Mucosa of stomach (tissue), 1 donor: Measurements from ENCODE around the gene TBCCD1.

Experiments used
- H3K27me3 ChIP-seq: one replicate; pipeline ENCODE4 v1.7.0; 2013; ENCODE audit warnings: mild to moderate bottlenecking, low read length; ENCODE audit not compliant: control insufficient read depth, insufficient read depth
- H3K36me3 ChIP-seq: one replicate; pipeline ENCODE4 v1.7.0; 2013; ENCODE audit warnings: low read length; ENCODE audit not compliant: control insufficient read depth, insufficient read depth
- H3K4me1 ChIP-seq: one replicate; pipeline ENCODE4 v1.7.0; 2013; ENCODE audit warnings: mild to moderate bottlenecking, low read length; ENCODE audit not compliant: control insufficient read depth, insufficient read depth
- H3K4me3 ChIP-seq: one replicate; pipeline ENCODE4 v1.7.0; 2013; ENCODE audit warnings: low read length
- H3K9ac ChIP-seq: one replicate; pipeline ENCODE4 v1.7.0; 2013; ENCODE audit warnings: mild to moderate bottlenecking, low read length, moderate library complexity
- H3K9me3 ChIP-seq: one replicate; pipeline ENCODE4 v1.7.0; 2013; ENCODE audit warnings: mild to moderate bottlenecking, low read length, moderate library complexity; ENCODE audit not compliant: control insufficient read depth
- donor health status: Pancreatic carcinoma.

The TBCCD1 gene

GRCh38 chr3:186605078-186605477 lies 37.9 kb upstream of the TBCCD1 start:
- no peaks in the 10 kb centered on the region for H3K9me3 ChIP-seq
- H3K4me3 ChIP-seq: no peak overlapping the region
- H3K27me3 ChIP-seq: no peaks in the 10 kb centered on the region
- no peaks in the 10 kb centered on the region for H3K36me3 ChIP-seq
- no peak overlapping the region for H3K9ac ChIP-seq
- H3K4me1 ChIP-seq: peaks cover 18% of the 10 kb centered on the region

- no peaks in the 10 kb centered on the region for H3K36me3 ChIP-seq
- H3K4me3 ChIP-seq: no peak overlapping the region
- H3K9ac ChIP-seq: no peak overlapping the region
- H3K9me3 ChIP-seq: no peaks in the 10 kb centered on the region
- H3K27me3 ChIP-seq: no peaks in the 10 kb centered on the region
- H3K4me1 ChIP-seq: peaks cover 26% of the 10 kb centered on the region
Measured at GRCh38 chr3:186603159-186603558, 36.0 kb upstream of the TBCCD1 start.

DNA sequence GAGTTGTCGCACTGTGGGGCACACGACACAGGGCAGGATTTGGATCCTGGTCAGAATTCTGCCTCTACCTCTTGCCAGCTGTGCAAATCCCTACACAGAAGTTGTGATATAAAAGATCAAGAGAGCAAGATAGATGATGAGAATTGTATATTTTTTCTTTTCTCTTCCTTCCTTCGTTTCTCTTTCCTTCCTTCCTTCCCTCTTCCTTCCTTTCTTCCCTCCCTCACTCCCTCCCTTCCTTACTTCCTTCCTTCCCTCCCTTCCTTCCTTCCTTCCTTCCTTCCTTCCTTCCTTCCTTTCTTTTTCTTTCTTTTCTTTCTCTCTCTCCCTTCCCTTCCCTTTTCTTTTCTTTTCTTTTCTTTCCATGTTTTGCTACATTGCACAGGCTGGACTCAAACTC lies 33.8 kb upstream of the TBCCD1 start:
- no peak overlapping the region for H3K9ac ChIP-seq
- no peaks in the 10 kb centered on the region for H3K9me3 ChIP-seq
- H3K36me3 ChIP-seq: no peaks in the 10 kb centered on the region
- H3K27me3 ChIP-seq: no peaks in the 10 kb centered on the region
- H3K4me1 ChIP-seq: peaks cover 23% of the 10 kb centered on the region
- no peak overlapping the region for H3K4me3 ChIP-seq

- Histone ChIP-seq H3K4me1 (peaks cover 12% of the 10 kb centered on the region), H3K36me3 (no peaks in the 10 kb centered on the region), H3K9ac (no peak overlapping the region)
Measured at GRCh38 chr3:186599785-186600166, 32.6 kb upstream of the TBCCD1 start.

GRCh38 chr3:186599142-186599784 lies 32.1 kb upstream of the TBCCD1 start:
- no peaks in the 10 kb centered on the region for H3K27me3 ChIP-seq
- H3K9ac ChIP-seq: no peak overlapping the region
- no peaks in the 10 kb centered on the region for H3K9me3 ChIP-seq
- no peaks in the 10 kb centered on the region for H3K36me3 ChIP-seq
- no peak overlapping the region for H3K4me3 ChIP-seq
- H3K4me1 ChIP-seq: peaks cover 8% of the 10 kb centered on the region

More at GRCh38 chr3:186599785-186600166, 32.6 kb upstream of the TBCCD1 start:
- no peaks in the 10 kb centered on the region for H3K27me3 ChIP-seq
- no peaks in the 10 kb centered on the region for H3K9me3 ChIP-seq
- H3K4me3 ChIP-seq: no peak overlapping the region

- H3K4me3 ChIP-seq: no peak overlapping the region
- no peaks in the 10 kb centered on the region for H3K9me3 ChIP-seq
- peaks cover 8% of the 10 kb centered on the region for H3K4me1 ChIP-seq
- H3K9ac ChIP-seq: no peak overlapping the region
- no peaks in the 10 kb centered on the region for H3K36me3 ChIP-seq
- H3K27me3 ChIP-seq: no peaks in the 10 kb centered on the region
Measured at GRCh38 chr3:186598794-186599141, 31.6 kb upstream of the TBCCD1 start.

GRCh38 chr3:186598108-186598784 lies 31.1 kb upstream of the TBCCD1 start:
- Histone ChIP-seq H3K4me1 (peaks cover 8% of the 10 kb centered on the region), H3K9me3 (no peaks in the 10 kb centered on the region)

GRCh38 chr3:186596568-186597287 lies 29.6 kb upstream of the TBCCD1 start:
- H3K27me3 ChIP-seq: no peaks in the 10 kb centered on the region
- H3K9me3 ChIP-seq: no peaks in the 10 kb centered on the region
- no peaks in the 10 kb centered on the region for H3K36me3 ChIP-seq
- no peak overlapping the region for H3K4me3 ChIP-seq
- H3K4me1 ChIP-seq: peaks cover 8% of the 10 kb centered on the region
- H3K9ac ChIP-seq: no peak overlapping the region

More at GRCh38 chr3:186598108-186598784, 31.1 kb upstream of the TBCCD1 start:
- H3K4me3 ChIP-seq: no peak overlapping the region
- no peaks in the 10 kb centered on the region for H3K27me3 ChIP-seq
- H3K9ac ChIP-seq: no peak overlapping the region
- H3K36me3 ChIP-seq: no peaks in the 10 kb centered on the region

- no peak overlapping the region for H3K4me3 ChIP-seq
- no peaks in the 10 kb centered on the region for H3K27me3 ChIP-seq
- no peaks in the 10 kb centered on the region for H3K36me3 ChIP-seq
- H3K4me1 ChIP-seq: peaks cover 9% of the 10 kb centered on the region
- no peak overlapping the region for H3K9ac ChIP-seq
- no peaks in the 10 kb centered on the region for H3K9me3 ChIP-seq
Measured at GRCh38 chr3:186594591-186595113, 27.5 kb upstream of the TBCCD1 start.

GRCh38 chr3:186593862-186594261 lies 26.7 kb upstream of the TBCCD1 start:
- no peaks in the 10 kb centered on the region for H3K36me3 ChIP-seq
- H3K4me3 ChIP-seq: no peak overlapping the region
- no peak overlapping the region for H3K9ac ChIP-seq
- H3K9me3 ChIP-seq: no peaks in the 10 kb centered on the region
- no peaks in the 10 kb centered on the region for H3K27me3 ChIP-seq
- H3K4me1 ChIP-seq: peaks cover 5% of the 10 kb centered on the region

- H3K27me3 ChIP-seq: no peaks in the 10 kb centered on the region
- H3K36me3 ChIP-seq: no peaks in the 10 kb centered on the region
- H3K9ac ChIP-seq: no peak overlapping the region
- no peak overlapping the region for H3K4me3 ChIP-seq
- H3K9me3 ChIP-seq: no peaks in the 10 kb centered on the region
- H3K4me1 ChIP-seq: peaks cover 5% of the 10 kb centered on the region
Measured at GRCh38 chr3:186592682-186593081, 25.5 kb upstream of the TBCCD1 start.
